PFSK-1 (cell line): ENCODE results near the gene PSAPL1.

ENCODE experiments used
- FOXP2 ChIP-seq: optimal IDR thresholded peaks from 2 replicates; pipeline ENCODE3; 2011; ENCODE audit warnings: borderline replicate concordance, control low read depth, inconsistent platforms; ENCODE audit not compliant: insufficient read depth; ENCODE audit errors: extremely low read length, extremely low read depth
- POLR2AphosphoS5 ChIP-seq: IDR thresholded peaks from 2 replicates; pipeline ENCODE4 v1.6.1; 2012; ENCODE audit warnings: low read depth, mild to moderate bottlenecking, control low read depth, low read length, moderate library complexity
- SIN3A ChIP-seq: IDR thresholded peaks from 2 replicates; pipeline ENCODE4 v1.6.1; 2012; ENCODE audit warnings: mild to moderate bottlenecking, low read length, moderate library complexity, borderline replicate concordance; ENCODE audit not compliant: insufficient read depth
- TAF1 ChIP-seq: IDR thresholded peaks from 2 replicates; pipeline ENCODE4 v1.6.1; 2012; ENCODE audit warnings: low read length, control low read depth, borderline replicate concordance; ENCODE audit not compliant: insufficient read depth
- TF ChIP-seq, protein P1 (sequence below), 2 experiments: IDR thresholded peaks; 2 replicates each; pipeline versions ENCODE4 v1.6.1 to v1.8.0; 2011 to 2012; ENCODE audit warnings: low read depth in 2 of 2, low read length in 2 of 2, control low read depth in 1 of 2, inconsistent platforms in 1 of 2, mild to moderate bottlenecking in 1 of 2, moderate library complexity in 1 of 2; ENCODE audit not compliant: insufficient read depth in 1 of 2

DNA sequence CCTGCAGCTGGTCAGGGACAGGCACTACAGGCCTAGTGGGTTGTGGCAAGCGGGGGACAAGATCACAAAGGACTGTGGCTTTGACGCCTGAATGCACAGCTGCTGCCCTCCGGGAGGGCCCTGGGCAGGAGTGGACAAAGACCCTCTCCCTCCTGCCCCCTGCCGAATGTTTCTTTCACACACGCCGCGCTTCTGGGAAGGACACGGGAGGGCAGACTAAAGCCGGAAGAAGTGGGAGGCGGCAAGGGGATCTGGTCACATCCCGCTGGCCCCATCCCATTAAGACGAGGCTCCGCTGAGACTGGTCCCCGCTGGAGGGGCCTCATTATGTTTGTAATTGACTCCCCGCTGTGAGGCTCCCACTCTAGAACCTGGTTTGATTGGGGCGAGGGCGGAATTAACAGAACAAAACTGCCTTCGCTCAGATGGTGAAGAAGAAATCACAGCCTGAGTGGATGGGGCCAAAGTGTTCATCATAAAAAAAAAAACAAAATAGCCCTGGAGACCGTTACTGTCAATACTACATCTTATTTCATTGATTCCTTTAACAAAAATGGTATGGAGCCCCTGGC is 37.8 kb upstream of the PSAPL1 start:
- TF ChIP-seq POLR2AphosphoS5 (no peak), TAF1 (no peak), SIN3A (no peak), FOXP2 (no peak)
- TF ChIP-seq, protein P1, sequence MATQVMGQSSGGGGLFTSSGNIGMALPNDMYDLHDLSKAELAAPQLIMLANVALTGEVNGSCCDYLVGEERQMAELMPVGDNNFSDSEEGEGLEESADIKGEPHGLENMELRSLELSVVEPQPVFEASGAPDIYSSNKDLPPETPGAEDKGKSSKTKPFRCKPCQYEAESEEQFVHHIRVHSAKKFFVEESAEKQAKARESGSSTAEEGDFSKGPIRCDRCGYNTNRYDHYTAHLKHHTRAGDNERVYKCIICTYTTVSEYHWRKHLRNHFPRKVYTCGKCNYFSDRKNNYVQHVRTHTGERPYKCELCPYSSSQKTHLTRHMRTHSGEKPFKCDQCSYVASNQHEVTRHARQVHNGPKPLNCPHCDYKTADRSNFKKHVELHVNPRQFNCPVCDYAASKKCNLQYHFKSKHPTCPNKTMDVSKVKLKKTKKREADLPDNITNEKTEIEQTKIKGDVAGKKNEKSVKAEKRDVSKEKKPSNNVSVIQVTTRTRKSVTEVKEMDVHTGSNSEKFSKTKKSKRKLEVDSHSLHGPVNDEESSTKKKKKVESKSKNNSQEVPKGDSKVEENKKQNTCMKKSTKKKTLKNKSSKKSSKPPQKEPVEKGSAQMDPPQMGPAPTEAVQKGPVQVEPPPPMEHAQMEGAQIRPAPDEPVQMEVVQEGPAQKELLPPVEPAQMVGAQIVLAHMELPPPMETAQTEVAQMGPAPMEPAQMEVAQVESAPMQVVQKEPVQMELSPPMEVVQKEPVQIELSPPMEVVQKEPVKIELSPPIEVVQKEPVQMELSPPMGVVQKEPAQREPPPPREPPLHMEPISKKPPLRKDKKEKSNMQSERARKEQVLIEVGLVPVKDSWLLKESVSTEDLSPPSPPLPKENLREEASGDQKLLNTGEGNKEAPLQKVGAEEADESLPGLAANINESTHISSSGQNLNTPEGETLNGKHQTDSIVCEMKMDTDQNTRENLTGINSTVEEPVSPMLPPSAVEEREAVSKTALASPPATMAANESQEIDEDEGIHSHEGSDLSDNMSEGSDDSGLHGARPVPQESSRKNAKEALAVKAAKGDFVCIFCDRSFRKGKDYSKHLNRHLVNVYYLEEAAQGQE (IDR thresholded peaks at IDR 0.05; ENCODE audit: insufficient read depth in 1 of 2, low read depth in 2 of 2, low read length in 2 of 2) = no peak
